HG03378 (cell line): ENCODE results near the gene MPZL2.

Source experiments
- ATAC-seq: cut with Tn5 transposase; IDR thresholded peaks from one replicate; pipeline ENCODE4 v1.9.1; 2021; ENCODE audit warnings: mild to moderate bottlenecking, moderate library complexity; ENCODE audit not compliant: unreplicated experiment

MPZL2 gene

GRCh38 chr11:118223570-118223969 lies 40.5 kb downstream of the MPZL2 start:
- ATAC-seq, result no peak

GRCh38 chr11:118222437-118222836 lies 41.7 kb downstream of the MPZL2 start:
- ATAC-seq, result no peak

- no peak for ATAC-seq
These were observed 42.7 kb downstream of the MPZL2 start for GRCh38 chr11:118221419-118221818.

DNA sequence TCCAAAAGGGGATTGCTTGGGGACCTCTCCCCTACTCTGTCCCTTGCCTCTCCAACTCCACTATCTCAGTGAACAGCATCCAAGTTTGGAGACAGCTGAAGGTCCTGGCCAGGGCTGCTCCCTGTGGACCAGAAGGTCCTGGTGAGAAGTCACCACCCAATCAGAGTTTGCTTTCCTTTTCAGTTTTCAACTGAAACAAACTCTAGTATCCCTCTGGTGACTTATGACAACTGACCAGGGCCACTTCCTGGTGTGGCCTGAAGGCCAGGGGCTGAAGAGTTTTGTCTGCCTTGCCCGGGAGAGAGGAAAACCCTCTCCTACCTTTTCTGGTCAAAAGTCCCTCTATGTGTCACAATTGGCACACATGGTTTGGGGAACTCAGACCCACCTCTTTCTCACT lies 44.4 kb downstream of the MPZL2 start:
- no peak for ATAC-seq

- no peak for ATAC-seq
These were observed 44.9 kb downstream of the MPZL2 start for GRCh38 chr11:118219244-118219643.

- ATAC-seq, result no peak
These were observed 46.5 kb downstream of the MPZL2 start for GRCh38 chr11:118217575-118217974.

DNA sequence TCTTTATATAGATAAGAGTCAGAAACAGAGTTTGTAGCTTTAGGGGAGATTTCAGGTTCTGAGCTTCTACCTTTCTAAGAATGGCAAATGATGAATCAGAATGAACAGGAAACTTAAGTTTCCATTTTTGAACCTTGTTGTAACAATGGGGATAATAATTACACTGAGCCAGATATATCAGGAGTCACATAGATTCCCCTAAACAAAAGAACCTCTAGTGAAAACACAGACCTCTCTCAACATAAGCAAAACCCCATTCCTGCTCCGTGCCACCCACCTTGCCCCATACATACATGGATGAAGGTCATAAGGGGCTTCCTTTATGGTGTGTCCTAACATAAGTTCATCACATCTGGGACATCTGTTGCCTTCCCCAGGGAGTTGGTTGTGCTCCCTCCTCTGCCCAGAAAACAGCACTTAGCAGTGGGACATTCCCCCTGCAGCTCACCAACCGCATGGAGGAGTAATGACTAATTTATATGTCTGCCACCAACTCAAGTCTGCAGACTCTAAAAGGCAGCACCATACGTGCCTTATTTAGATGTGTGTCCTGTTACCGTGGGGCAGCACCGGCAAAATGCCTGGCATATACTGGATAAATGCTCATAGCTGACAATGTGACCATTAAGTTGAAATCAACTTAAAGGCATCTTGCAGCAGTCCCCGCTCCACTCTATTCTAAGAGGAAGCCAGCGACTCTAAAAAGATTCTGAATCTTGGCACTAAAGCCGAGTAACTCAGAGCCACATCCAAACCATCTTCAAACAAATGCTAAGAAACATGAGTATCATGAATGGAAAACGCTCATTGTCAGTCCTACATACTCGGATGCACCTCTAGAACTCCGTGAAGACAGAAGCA lies 47.2 kb downstream of the MPZL2 start:
- peak; percentile 49 for ATAC-seq

- ATAC-seq, result no peak
These were observed 48.3 kb downstream of the MPZL2 start for GRCh38 chr11:118215765-118216164.

GRCh38 chr11:118215262-118215661 lies 48.8 kb downstream of the MPZL2 start:
- ATAC-seq, result no peak

DNA sequence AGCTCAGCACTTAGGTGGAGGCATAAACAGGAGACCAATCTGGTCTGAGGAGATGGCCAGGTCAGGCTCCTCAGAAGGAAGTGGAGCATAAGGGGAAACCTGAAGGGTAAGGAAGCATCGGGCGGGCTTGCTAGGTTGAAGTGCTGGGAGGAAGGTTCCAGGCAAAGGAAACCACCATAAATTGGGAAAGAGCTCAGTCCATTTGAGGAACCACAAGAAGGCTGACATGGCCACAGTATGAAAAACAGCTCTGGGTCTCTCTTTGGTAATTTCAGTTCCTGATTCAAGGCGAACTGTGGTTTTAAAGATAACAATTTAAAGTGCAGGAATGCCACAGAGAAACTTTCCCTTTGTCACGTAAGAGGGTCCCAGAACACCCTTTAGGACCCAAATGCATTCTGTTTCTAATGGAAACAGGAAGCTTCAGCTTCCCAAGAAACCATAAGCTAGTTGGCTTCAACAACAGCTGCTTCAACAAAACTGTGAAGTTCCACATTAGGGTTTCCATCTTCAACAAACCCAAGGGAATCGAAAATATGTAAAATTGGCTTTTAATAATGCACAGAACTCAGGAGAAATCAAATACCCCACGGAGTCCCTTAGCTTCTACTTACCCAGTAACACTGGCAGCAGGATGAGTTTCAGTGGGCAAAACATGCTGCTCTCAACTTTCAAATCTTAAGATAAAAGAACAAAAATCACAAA lies 49.7 kb downstream of the MPZL2 start:
- ATAC-seq, result no peak

GRCh38 chr11:118213781-118214180 lies 50.3 kb downstream of the MPZL2 start:
- ATAC-seq, result no peak

DNA sequence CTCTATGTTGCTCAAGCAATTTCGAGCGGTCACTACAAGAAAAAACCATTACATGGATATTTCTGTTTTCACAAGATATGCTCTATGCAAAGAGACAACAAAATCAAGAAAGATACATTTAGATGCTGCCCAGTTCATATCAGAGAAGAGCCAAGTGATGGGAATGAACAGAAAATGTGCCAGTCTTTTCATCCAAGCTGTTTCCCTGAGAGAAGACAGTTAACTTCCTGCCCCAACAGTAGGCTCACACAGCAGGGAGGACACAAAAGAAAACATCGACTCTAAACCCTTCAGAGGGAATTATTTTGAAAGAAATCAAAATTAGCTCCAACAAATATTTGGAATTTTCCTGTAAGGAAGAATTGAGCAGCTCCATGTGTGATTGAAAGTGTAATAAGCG lies 50.9 kb downstream of the MPZL2 start:
- ATAC-seq, result no peak

DNA sequence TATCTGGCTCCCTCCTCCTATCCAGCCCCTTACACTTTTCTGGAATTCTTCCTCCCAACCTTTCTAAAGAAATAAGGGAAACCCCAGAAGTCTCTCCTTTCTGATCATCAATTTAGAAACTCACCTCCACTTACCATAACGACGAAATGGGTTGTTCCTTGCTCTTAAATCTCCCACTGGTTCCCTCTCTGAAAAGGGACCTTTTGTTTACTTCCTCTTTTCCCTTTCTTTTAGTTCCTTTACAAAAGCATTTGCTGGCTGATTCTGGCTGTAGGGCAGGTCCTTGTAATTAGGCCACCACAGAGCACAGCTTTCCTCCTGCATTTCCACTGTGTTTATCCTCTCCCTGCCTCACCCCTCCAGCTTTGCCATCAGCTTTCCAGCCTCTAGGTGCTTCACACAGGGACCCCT lies 51.3 kb downstream of the MPZL2 start:
- ATAC-seq, result no peak

DNA sequence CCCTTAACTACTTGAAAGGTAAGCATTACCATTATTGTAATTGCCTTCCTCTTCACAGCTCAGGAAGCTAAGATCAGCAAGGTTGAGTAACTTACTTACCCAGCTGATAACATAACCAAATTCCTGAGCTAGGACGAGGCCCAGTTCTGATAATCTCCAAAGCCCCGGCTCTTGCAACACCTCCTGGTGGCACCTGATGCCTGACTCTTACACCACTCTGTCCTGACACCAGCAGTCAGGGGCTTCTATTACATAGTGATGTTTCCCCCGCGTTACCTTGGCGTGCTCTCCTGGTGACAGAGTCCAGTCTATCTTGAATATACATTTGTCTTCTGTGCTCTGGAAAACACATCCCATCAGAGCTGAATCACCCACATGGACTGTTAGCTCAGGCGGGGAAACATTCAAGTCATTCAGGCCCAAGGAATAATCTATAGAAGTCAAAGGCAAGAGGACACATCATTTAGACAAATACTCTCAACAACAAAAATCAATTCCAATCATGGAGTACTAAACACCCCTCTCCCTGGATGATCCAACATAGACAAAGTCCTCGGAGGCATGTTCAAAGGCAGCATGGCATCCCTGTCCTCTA lies 51.9 kb downstream of the MPZL2 start:
- ATAC-seq, result no peak

DNA sequence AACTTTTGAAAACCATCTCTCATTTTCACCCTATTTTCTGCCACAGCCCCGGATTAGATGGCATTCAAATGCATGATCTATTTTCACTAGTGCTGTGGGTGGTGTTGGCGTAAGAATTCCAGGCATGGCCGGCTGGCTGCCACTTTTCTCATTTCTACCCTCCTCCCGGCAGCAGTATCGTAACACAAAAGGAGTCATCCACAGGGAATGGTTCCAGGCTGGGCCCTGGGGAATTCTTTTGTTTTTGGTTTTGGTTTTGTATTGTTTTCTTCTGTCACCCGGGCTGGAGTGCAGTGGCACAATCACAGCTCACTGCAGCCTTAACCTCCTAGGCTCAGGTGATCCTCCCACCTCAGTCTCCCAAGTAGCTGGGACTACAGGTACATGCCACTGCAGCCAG lies 53.1 kb downstream of the MPZL2 start:
- no peak for ATAC-seq

GRCh38 chr11:118210323-118210722 lies 53.8 kb downstream of the MPZL2 start:
- no peak for ATAC-seq

DNA sequence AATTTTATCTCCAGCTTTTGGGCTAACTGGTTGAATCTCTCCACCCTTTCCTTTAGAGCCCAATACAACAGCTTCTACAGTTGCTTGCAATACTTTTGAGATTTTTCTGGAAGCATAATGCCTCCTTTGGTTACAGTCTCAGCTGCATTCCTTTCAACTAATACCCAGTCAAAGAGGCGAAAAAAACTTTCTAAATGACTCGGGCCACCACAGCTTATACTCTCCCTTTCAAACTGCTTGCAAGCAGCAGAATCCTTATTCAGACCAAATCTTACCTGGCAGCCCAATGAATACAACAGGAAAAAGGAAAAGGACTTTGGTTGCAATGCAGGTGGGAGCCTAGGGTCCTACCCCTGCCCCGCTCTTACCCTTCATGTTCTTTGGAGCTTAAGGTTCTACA lies 55.1 kb downstream of the MPZL2 start:
- no peak for ATAC-seq

- ATAC-seq, result no peak
These were observed 57.0 kb downstream of the MPZL2 start for GRCh38 chr11:118207079-118207478.

- ATAC-seq, result no peak
These were observed 57.6 kb downstream of the MPZL2 start for GRCh38 chr11:118206391-118207031.

DNA sequence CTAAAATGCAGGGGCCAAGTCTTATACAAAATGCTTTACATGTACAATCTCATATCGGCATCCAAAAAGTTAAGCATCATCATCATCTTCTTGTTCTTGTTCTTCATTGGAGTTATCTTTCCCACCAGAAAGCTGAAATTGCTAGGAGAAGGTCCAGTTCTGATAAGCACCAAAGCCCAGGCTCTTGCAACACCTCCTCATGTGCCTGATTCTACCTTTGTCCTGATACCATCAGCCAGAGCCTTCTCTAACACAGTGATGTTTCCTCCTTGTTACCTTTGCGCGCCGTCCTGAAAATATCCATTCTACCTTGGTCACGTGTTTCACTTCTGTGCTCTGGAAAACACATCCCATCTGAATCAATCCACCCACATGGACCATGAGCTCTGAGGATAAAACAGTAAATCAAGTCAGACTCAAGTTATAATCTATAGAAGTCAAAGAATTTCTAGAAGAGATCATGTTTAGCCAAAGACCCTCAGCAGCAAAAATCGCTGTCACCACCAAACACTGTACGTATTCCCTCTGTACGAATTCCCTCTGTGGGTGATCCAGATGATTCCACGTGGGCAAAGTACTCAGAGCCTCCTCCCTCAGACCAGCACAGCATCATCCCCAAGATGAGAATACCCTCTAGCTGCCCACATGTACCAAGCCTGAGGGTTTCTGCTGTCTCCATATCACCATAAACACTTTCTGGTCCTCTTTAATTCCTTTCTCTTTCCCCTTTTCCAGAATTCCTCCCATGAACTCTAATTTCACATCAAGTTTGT lies 58.3 kb downstream of the MPZL2 start:
- ATAC-seq, result no peak
